CD4-positive, alpha-beta T cell treated with Interleukin-2 at 100 ng/mL for 4 hours (primary cell): Measurements from ENCODE around the gene KIRREL2.
A peak's percentile ranks its signal among the peaks of the same experiment; 100 is the strongest.
"Not testable (repeated sequence)": the region's sequence is repeated elsewhere in the genome, so short reads cannot be mapped to it uniquely, and the experiment has no call there.

ENCODE experiments used
- DNase-seq: peaks from one replicate; pipeline ENCODE4 v3.0.0-alpha.2; 2020; ENCODE audit warnings: low spot score

The KIRREL2 gene

GRCh38 chr19:35870124-35870736, 13.5 kb downstream of the KIRREL2 start:
- DNase-seq, result not testable (repeated sequence)

GRCh38 chr19:35870798-35871197, 14.1 kb downstream of the KIRREL2 start:
- DNase-seq, result no peak

- no peak for DNase-seq
Observed at GRCh38 chr19:35871611-35872010, 14.9 kb downstream of the KIRREL2 start.

GRCh38 chr19:35872180-35872579, 15.5 kb downstream of the KIRREL2 start:
- DNase-seq, result no peak

GRCh38 chr19:35874392-35874930, 17.8 kb downstream of the KIRREL2 start:
- DNase-seq, result no peak

GRCh38 chr19:35879068-35879467, 22.4 kb downstream of the KIRREL2 start:
- no peak for DNase-seq

GRCh38 chr19:35879770-35880317, 23.1 kb downstream of the KIRREL2 start:
- DNase-seq, result peak; percentile 72

GRCh38 chr19:35882114-35882832, 25.6 kb downstream of the KIRREL2 start:
- DNase-seq, result peak; percentile 80

- DNase-seq, result no peak
Observed at GRCh38 chr19:35883882-35884281, 27.2 kb downstream of the KIRREL2 start.

- DNase-seq, result no peak
Observed at GRCh38 chr19:35885225-35885738, 28.6 kb downstream of the KIRREL2 start.

GRCh38 chr19:35885904-35886303, 29.2 kb downstream of the KIRREL2 start:
- no peak for DNase-seq

- DNase-seq, result no peak
Observed at GRCh38 chr19:35887197-35887596, 30.5 kb downstream of the KIRREL2 start.

- DNase-seq, result no peak
Observed at GRCh38 chr19:35888398-35888797, 31.7 kb downstream of the KIRREL2 start.

- DNase-seq, result no peak
Observed at GRCh38 chr19:35889370-35890112, 32.8 kb downstream of the KIRREL2 start.

GRCh38 chr19:35890113-35890650, 33.5 kb downstream of the KIRREL2 start:
- no peak for DNase-seq

- not testable (repeated sequence) for DNase-seq
Observed at GRCh38 chr19:35891819-35892218, 35.1 kb downstream of the KIRREL2 start.

GRCh38 chr19:35894342-35894741, 37.6 kb downstream of the KIRREL2 start:
- no peak for DNase-seq

- no peak for DNase-seq
Observed at GRCh38 chr19:35895911-35896642, 39.4 kb downstream of the KIRREL2 start.

GRCh38 chr19:35896643-35897040, 39.9 kb downstream of the KIRREL2 start:
- DNase-seq, result no peak

- DNase-seq, result no peak
Observed at GRCh38 chr19:35897706-35898451, 41.2 kb downstream of the KIRREL2 start.

GRCh38 chr19:35898499-35898809, 41.7 kb downstream of the KIRREL2 start:
- DNase-seq, result no peak
